Right lobe of liver (tissue), 4 donors: Measurements from ENCODE around the gene STPG4.

Source experiments
- CTCF ChIP-seq, 4 donors: fragments of 200-600 bp in 3 of 4; fragments of 450-650 bp in 1 of 4; IDR thresholded peaks; one replicate each; pipeline versions ENCODE4 v1.5.1 to v1.8.0; 2016 to 2022; ENCODE audit warnings: antibody characterized with exemption in 4 of 4, mild to moderate bottlenecking in 2 of 4
- POLR2A ChIP-seq: fragments of 450-650 bp; IDR thresholded peaks from one replicate; pipeline ENCODE4 v1.6.1; 2017; ENCODE audit warnings: antibody characterized with exemption, mild to moderate bottlenecking
- donor health status: DM: no; HTN: no; CAD: no.
- donor health status: DM: no; HTN: no; CAD: no.
- donor health status: DM: no; HTN: yes; CAD: no.

DNA sequence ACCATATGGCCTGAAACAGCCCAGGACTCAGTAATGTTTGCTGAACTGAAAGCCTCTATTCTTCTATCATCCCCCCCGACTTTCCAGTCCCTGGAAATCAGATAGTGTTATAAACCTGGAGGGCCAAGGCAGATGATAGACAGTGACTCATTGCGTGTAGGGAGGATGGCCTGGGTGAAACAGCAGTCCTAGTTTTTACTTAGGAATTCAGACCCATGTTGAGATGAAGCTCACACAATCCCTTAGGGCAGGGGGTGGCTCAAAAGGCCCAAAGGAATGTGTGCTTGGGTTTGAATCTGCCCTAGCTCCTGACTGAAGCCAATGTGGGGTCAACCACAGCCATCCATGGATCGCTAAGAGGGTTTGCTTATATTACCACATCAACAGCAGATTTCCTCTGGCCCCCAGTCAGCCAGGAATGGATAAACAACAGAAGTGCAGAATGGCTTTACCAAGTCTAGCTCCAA lies 43.9 kb upstream of the STPG4 start:
- TF ChIP-seq POLR2A (no peak), CTCF (IDR thresholded peaks at IDR 0.05) (no peak)
